Lower leg skin (tissue), 3 donors: ENCODE data around the gene STARD3.

Experiments
- POLR2A ChIP-seq, 2 donors: fragments of 450-650 bp; IDR thresholded peaks; one replicate each; pipeline ENCODE4 v1.6.1; 2016 to 2017; ENCODE audit warnings: antibody characterized with exemption in 2 of 2, mild to moderate bottlenecking in 1 of 2, moderate library complexity in 1 of 2
- TF ChIP-seq, protein P1 (sequence below), 3 donors: fragments of 450-650 bp; IDR thresholded peaks; one replicate each; pipeline ENCODE4 v1.5.1; 2016; ENCODE audit warnings: antibody characterized with exemption in 3 of 3, mild to moderate bottlenecking in 3 of 3, moderate library complexity in 2 of 3

DNA sequence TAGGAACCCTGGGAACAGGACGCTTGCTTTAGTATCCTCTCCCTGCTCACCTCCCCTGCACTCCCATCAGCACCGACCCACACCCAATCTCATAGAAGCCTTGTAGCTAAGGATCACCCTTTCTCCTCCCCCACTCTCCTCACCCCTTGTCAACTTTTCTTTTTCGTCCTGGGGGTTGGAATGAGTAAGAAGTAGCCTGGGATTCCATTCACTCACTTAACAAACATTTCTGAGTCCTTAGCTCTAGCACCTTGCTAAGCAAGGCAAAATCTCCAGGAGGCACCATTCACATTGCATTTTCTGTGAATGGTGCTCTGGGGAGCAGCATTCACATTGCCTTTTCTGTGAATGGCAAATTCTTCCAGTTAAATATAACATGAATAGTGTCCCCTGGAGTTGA, 52.0 kb downstream of the STARD3 start:
- no peak for TF ChIP-seq POLR2A (IDR thresholded peaks at IDR 0.05)
- TF ChIP-seq, protein P1, sequence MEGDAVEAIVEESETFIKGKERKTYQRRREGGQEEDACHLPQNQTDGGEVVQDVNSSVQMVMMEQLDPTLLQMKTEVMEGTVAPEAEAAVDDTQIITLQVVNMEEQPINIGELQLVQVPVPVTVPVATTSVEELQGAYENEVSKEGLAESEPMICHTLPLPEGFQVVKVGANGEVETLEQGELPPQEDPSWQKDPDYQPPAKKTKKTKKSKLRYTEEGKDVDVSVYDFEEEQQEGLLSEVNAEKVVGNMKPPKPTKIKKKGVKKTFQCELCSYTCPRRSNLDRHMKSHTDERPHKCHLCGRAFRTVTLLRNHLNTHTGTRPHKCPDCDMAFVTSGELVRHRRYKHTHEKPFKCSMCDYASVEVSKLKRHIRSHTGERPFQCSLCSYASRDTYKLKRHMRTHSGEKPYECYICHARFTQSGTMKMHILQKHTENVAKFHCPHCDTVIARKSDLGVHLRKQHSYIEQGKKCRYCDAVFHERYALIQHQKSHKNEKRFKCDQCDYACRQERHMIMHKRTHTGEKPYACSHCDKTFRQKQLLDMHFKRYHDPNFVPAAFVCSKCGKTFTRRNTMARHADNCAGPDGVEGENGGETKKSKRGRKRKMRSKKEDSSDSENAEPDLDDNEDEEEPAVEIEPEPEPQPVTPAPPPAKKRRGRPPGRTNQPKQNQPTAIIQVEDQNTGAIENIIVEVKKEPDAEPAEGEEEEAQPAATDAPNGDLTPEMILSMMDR (IDR thresholded peaks at IDR 0.05): no peak
